HL-60/S4 treated with phorbol 12-myristate 13-acetate at 8.2 ng/mL for 4 days and 3 days (cell line): ENCODE measurements around the gene CLEC2A.

Experiments
- in situ Hi-C: fragments of 300-500 bp; cut with MboI; formaldehyde crosslinking; loops from 2 replicates; pipeline ENCODE4 v1.15.0; 2022; ENCODE audit warnings: low sequenced_read_pairs

The CLEC2A gene

GRCh38 chr12:9935026-9935425 is 2.9 kb upstream of the CLEC2A start:
- in situ Hi-C loops: no loop called here

GRCh38 chr12:9933958-9934357 is 1.8 kb upstream of the CLEC2A start:
- in situ Hi-C loops: no loop called here

- in situ Hi-C loops: no loop called here
Observed at GRCh38 chr12:9931245-9931644, 925 bp downstream of the CLEC2A start.

DNA sequence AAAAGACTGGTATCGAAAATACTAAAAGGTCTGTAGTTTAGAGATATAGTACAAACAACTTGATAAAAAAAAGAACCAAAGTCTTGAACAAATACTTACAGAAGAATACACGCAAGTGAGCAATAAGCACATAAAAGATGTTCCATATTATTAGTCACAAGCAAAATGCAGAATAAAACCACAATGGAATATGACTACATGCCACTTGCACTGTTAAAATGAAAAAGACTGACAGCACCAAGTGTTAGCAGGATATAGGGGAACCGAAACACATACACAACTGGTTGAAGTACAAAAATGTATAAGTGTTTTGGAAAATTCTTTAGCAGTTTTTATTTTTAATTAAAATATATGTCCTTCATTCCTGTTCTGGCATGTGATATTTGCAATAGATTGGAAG is 3.6 kb downstream of the CLEC2A start:
- in situ Hi-C loops: no loop called here

DNA sequence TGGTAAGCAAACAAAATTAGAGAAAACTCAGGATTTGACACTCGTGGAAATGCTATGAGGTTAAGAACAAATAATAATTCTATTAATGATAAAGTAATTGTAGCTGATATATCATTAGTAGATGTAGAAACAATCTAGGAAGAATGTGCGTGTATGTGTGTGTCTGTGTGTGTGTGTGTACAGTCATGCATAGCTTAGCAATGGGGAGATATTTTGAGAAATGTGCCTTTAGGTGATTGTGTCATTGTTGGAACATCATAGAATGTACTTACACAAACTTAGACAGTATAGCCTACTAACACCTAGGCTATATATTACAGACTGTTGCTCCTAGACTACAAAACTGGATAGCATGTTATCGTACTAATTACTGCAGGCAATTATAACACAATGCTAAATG is 5.3 kb downstream of the CLEC2A start:
- in situ Hi-C loops: no loop called here

DNA sequence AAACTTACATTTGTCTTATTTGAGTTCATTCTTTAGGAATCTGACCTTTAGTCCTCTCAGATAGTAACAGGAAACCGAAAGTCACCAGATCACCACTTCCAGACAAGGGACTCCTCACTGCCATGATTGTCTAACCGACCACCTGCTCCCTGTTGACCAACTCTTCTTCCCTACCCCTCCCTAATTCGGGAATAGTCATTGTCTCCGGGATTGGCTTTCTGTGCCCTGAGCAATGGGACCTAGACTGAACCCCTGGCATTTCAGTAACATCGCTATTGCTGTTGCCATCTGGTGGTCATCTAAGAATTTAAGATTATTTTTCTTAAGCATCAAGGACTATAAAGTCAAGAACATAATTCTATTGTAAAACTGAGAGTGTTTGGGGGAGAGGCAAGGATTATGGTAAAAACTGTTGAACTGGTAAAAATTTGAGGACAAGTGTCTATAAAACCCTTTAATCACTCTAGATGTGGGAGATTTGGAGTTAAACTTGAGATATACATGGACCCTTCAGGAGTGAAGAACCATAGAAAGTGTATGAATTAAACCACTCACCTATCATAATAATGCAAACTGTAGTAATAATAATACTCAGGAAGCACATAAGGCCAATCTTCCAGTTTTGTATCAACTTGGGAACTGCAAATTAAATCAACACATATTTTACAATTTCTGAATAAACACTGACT is 6.3 kb downstream of the CLEC2A start:
- in situ Hi-C loops: no loop called here

DNA sequence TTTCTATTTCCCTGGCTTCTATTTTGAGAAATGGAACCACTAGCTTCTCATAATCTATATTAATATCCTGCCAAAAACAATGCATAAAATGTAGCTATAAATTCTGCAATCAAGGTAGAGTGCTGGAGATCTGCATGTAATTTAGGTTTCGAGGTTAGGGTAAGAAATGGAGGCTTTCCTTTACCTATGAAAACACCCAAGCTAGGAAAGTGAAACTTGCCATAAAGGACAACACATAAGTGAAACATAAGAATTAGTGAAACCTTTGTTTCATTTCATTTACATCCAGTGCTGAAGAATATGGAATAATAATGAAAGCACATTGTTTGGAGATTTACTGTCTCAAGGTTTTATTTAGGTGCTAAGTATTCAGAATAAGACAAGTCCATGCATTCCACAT is 9.7 kb downstream of the CLEC2A start:
- in situ Hi-C loops: no loop called here

- in situ Hi-C loops: no loop called here
Observed at GRCh38 chr12:9920451-9920850, 11.7 kb downstream of the CLEC2A start.

- in situ Hi-C loops: no loop called here
Observed at GRCh38 chr12:9919443-9919842, 12.7 kb downstream of the CLEC2A start.

DNA sequence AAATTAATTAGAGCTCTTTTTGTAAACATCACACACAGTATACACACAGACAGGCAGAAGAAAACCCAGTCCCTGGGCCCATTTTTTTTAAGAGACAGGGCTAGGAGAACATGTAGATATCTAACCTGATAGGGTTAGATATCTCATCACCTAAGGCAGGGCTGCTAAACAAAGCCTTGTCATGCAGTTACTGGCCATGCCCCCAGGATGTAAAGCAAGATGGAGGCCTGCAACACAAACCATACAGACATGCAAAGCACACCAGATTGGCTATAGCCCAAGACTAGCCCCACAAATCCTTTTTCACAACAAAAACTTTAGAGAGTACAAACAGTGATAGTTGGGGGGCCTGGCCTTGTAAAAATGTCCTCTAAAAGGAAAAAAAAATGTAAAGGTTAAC is 20.5 kb downstream of the CLEC2A start:
- in situ Hi-C loops: no loop called here

DNA sequence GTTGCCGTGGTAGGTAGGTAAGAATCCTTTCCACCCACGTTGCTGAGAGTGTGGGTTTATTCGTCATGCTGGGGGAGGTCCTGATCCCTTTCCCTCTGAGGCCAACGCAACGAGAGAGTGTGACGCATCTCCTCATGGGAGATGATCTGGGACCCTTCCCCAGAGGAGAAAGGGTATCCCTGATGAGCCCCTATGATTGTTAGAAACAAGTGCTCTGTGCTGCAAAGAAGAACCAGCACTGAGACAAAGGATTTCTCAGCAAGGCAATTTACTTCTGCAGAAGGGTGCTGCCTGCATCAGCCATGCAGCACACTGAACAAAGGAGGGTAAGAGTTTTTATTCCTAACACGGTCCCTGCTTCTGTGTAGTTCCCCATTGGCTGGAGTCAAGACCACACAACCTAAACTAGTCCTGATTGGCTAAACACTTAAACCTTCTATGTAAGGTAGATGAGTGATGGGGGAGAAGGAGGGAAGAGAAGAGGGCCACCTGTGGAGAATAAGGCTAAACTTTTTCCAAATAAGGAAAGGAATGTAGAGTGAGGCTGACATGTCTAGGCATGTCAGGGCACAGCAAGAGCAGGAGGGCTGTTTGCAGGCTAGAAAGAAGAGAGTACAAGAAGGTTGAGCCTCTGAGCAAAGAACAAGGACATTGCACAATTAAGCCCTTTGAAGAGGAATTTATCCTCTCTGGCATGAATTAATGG is 21.3 kb downstream of the CLEC2A start:
- in situ Hi-C loops: no loop called here

DNA sequence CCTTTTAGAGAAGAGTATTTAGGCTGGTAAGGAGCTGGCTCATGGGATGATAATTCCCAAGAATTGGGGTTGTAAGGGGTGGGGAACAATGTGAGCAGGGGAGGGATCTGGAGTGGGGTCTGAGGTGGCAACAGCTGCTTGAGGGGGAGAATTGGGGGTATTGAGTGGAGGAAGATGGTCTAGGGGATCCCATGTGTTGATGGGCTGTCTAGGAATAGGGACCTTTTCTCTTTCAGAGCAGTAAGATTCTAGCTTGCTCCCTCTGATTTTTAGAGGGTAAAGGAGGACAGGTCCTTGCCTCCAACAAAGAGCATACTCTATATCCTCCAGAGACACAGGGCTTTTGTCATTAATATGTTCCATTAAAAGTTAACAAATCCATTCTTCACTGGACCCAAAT is 22.4 kb downstream of the CLEC2A start:
- in situ Hi-C loops: no loop called here

DNA sequence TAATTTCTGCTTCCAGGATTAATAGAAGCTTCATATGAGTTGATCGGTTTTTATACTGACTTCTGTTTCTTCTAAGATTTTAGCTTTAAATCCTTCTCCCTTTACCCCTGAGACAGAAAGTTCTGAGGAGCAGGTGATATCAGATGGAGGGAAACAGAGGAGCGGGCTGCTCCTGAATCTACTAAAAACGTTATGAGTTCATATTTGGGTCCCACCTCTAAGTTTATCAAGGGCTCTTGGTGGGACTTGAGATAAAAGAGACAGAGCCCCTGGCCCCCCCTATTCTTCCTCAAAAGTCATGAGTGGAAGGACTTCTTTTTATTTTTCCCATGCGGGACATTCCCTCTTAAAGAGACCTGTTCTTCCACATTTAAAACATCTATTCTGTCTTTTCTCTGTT is 23.8 kb downstream of the CLEC2A start:
- in situ Hi-C loops: no loop called here

- in situ Hi-C loops: no loop called here
Observed at GRCh38 chr12:9907769-9908168, 24.4 kb downstream of the CLEC2A start.

- in situ Hi-C loops: no loop called here
Observed at GRCh38 chr12:9906873-9907272, 25.3 kb downstream of the CLEC2A start.

GRCh38 chr12:9902539-9903228 is 29.5 kb downstream of the CLEC2A start:
- in situ Hi-C loops: no loop called here

DNA sequence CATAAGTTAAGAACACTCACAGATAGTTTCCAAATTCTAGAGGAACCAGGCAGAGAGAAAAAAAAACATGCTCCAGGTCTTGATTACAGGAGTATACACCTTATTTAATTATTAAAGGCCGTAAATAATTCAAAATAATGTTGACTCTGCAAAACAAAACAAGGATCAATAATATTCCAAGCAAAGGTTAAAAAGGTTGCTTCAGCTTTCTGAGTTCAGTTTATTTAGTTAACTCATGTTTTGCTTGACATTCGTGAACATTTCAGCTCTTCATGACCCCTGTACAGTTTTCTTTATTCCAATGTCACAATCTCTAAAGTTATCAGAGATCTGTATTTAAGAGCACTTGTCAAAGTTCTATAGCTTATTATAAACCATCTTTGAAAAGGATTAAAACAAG is 31.2 kb downstream of the CLEC2A start:
- in situ Hi-C loops: no loop called here

GRCh38 chr12:9899209-9899608 is 33.0 kb downstream of the CLEC2A start:
- in situ Hi-C loops: no loop called here

DNA sequence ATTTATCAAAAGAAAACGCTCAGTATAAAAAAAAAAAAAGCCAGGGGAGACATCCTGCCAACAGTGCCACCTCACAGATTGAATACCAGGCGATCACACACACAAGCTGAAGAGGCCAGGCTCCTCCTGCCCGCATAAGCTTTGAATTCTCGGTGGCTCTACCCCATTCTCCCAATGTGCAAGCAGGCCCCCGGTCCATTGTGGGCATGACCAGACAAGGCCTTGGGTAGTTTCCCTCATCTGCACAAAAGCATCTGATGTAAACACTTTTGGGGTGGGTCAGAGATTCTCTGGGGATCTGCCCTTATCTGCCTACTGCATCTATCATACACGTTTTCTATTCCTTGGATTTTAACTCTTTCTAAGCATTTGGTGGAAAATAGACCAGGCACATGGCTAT is 34.6 kb downstream of the CLEC2A start:
- in situ Hi-C loops: no loop called here

- in situ Hi-C loops: no loop called here
Observed at GRCh38 chr12:9895215-9895971, 36.8 kb downstream of the CLEC2A start.

GRCh38 chr12:9888665-9889273 is 43.4 kb downstream of the CLEC2A start:
- in situ Hi-C loops: no loop called here
